NB4 (cell line): ENCODE measurements around the gene NTM.

Experiments used
- CTCF ChIP-seq: IDR thresholded peaks from one replicate; pipeline ENCODE4 v1.5.1; 2012; ENCODE audit warnings: low read depth, low read length
- MAX ChIP-seq: IDR thresholded peaks from 2 replicates; pipeline ENCODE4 v1.6.1; 2011; ENCODE audit warnings: low read depth, low read length
- MYC ChIP-seq: IDR thresholded peaks from 2 replicates; pipeline ENCODE4 v1.6.1; 2011; ENCODE audit warnings: low read depth, low read length
- POLR2A ChIP-seq: IDR thresholded peaks from 2 replicates; pipeline ENCODE4 v1.6.1; 2011; ENCODE audit warnings: mild to moderate bottlenecking; ENCODE audit not compliant: insufficient read length; ENCODE audit errors: extremely low read depth

- no peak for TF ChIP-seq CTCF
- TF ChIP-seq POLR2A, result no peak
- no peak for TF ChIP-seq MYC
- TF ChIP-seq MAX, result no peak
Measured at GRCh38 chr11:131884461-131885073, 514.2 kb downstream of the NTM start.
